ELF-1 (cell line): ENCODE data around the gene KLF18.
"Not testable (repeated sequence)": the region's sequence is repeated elsewhere in the genome, so short reads cannot be mapped to it uniquely, and the experiment has no call there.

Source experiments
- DNase-seq: peaks from one replicate; pipeline ENCODE4 v3.0.0-alpha.2; 2016; ENCODE audit warnings: low read depth, low spot score

KLF18 gene

DNA sequence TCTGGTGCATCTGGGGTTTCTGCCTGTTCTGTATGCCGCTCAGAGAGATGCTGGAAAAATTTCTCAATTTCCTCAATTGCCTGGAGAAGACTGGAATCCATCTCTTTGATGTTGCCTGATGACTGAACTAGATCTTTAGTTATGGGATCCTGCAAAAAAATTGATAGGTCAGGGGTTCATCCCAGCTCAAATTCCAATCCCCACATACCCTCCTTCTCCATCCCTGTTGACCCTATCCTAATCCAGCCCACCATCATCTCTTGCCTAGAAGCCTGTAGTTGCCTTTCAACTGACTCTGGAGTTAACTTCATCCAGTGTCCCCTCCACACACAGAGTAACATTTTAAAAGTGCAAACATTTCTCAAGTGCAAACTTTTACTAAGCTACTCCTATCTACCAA lies at the start of gene KLF18:
Gene KLF18, minus strand, starts transcription at position 101 of the 400 bp plus-strand sequence. Its CDS starts 0 bp downstream, at position 101.
- DNase-seq, result no peak

GRCh38 chr1:44174630-44175029 lies 33.2 kb upstream of the KLF18 start:
- no peak for DNase-seq

DNA sequence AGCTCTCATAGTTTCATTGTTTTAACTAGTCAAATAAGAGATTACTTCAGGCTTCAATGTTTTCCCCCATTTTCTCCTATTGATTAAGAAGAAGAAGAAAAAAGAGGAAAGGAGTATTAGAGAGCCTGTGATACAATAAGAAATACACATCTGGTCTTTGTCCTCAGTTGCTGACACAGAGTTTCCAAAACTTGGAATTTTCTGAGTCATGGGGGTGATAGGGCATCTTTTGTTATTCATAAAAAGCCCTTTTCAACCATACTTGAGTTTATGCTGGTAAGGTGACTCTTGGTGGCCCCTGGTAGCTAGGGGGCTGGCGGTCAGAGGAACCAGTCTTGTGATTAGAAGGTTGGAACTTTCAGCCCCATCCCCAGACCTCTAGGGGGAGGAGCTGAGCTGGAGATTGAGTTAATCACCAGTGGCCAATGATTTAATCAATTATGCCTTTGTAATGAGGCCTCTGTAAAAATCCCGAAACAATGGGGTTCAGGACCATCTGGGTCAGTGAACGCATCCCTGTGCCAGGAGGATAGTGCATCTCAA lies 28.9 kb upstream of the KLF18 start:
- no peak for DNase-seq

- no peak for DNase-seq
Measured at GRCh38 chr1:44168520-44169098, 27.2 kb upstream of the KLF18 start.

DNA sequence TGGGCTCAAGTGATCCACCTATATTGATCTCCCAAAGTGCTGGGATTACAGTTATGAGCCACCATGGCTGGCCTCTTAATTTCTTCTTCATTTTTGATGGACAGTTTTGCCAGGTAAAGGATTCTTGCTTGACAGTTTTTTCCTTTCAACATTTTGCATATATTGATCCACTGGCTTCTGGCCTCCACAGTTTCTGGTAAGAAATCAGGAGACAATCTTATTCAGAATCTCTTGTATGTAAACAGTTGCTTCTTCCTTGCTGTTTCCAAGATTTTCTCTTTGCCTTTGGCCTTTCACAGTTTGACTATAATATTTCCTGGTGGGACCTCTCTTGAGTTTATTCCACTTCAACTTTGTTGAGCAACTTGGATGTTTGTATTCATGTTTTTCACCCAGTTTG lies 20.1 kb upstream of the KLF18 start:
- no peak for DNase-seq

- no peak for DNase-seq
Measured at GRCh38 chr1:44158871-44159270, 17.4 kb upstream of the KLF18 start.

DNA sequence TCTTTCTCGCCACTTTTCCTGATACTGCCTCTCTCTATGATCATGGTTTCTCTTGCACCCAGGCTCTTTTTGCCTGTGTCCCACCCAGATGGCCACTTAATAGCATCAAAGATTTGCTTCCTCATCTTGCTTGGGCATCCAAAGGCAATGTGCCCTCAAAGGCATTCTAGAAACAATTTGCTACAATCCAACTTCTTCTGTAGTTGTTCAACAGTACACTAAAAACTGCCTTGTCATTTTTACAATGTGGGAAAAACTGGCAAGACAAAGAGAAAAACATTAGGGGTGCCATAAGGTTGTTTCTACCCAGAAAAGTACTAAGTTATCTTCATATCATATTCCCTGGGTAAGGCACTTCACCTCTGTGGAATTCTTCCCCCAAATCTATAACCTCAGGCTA lies 16.5 kb upstream of the KLF18 start:
- DNase-seq, result no peak

DNA sequence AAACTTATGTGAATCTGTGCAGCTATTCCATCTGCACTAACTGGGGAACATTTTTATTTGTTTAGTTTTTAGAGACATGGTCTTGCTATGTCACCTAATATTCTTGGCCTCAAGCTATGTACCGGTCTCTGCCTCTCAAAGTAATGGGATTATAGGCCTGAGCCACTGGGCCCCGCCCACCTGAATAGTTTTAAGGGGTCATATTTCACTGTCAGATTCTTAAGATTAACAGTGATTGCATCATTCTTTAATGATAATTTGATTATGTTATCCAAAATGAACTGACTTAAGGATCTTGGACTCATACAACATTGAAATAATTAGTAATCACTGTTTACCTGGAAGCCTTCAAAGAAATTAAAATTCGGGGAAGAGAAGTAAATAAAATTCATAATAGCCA lies 12.6 kb upstream of the KLF18 start:
- peak; percentile 12 for DNase-seq

GRCh38 chr1:44152692-44153091 lies 11.3 kb upstream of the KLF18 start:
- DNase-seq, result no peak

DNA sequence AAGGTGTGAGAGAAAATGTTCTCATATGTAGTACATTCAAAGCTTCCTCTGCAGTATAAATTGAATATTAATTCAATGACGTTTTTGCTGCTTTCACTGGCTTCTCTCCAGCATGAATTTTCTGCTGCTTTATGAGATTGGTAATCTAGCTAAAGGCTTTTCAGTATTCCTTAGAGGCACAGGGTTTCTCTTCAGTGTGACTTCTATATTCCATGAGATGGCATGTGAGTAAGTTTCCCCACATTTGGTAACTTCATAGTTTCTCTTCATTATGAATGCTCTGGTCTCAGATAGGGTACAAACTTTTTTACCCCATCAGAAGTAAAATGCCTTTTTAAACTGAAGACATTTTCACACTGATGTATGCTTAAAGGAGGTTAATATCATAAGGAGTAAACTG lies 10.4 kb upstream of the KLF18 start:
- DNase-seq, result no peak

GRCh38 chr1:44151332-44151731 lies 9.9 kb upstream of the KLF18 start:
- DNase-seq, result no peak

DNA sequence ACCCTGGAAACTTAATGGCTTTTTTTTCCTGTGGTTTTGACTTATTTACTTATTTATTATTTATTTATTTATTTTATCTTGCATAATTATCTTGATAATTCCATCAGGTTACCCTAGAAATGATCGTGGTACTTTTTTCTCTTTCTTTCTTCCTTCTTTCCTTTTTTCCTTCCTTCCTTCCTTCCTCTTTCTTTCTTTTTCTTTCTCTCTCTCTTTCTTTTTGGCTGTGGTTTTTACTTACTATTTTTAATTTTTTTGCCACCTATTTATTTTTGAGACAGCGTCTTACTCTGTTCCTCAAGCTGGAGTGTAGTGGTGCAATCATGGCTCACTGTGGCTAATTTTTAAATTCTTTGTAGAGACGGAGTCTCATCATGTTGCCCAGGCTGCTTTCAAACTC lies 6.2 kb upstream of the KLF18 start:
- no peak for DNase-seq

DNA sequence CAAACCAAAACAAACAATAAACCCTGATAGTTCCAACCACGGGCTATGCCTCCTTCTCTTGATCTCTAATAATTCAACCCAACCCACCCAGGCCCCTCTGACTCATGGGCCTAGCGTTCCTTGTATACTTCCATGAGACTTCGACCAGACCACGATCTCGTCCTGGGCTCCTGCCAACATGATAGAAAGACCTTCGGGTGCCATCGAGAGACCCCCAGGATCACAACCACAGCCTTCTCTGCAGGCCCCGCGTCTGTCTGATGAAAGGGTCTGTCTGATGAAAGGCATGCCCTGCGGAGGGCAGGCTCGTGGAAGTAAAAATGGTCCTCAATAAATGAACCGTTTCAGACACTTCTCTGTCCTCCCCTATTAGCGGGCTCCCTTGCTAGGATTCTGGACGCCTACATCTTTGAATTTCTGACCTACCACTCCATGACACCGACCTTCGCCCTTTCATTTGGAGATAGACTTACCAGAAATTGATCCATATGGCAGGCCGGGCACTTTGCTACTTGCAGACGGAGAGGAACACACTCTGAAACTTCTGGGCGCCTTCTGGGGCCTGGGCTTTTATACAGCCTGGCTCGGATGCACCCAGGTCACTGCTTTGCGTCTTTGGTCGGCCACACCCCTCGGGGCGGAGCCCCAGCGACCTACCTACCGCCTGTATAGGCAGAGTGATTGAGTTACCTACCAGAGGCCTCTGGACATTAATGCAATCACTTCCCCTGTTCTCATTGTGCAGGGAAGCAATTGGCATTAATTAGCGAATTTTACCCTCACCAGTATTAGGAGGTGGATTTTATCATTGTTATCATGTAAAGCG lies 5.3 kb upstream of the KLF18 start:
- DNase-seq, result no peak

DNA sequence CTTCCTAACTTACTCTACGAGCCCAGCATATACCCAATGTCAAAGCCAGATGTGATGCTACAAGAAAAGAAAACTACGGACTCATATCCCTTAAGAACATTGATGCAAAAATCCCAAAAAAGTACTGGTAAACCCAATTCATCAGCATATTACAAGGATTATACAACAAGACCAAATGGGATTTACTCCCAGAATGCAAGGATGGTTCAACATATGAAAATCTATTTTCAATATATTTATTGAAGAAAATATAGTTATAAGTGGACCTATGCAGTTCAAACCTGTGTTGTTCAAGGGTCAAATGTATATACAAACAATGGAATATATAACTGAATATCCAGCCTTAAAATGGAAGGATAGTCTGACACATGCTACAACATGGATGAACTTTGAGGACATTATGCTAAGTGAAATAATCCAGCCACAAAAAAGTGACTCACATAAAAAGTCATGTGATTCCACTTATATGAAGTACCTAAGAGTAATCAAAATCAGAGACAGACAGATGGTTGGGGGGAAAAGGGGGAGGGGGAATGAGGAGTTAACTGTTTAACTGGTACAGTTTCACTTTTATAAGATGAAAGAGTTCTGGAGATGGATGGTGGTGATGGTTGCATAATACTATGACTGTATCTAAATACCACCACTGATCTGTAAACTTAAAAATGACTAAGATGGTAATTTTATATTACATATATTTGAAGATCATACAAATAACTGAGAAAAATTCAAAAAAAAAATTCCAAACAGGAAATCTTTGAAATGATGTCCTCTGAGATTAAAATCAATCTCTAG lies 3.7 kb upstream of the KLF18 start:
- no peak for DNase-seq

- DNase-seq, result not testable (repeated sequence)
Measured at GRCh38 chr1:44139565-44139964, 1.9 kb downstream of the KLF18 start.

- DNase-seq, result no peak
Measured at GRCh38 chr1:44138239-44138638, 3.2 kb downstream of the KLF18 start.

- no peak for DNase-seq
Measured at GRCh38 chr1:44135886-44136285, 5.5 kb downstream of the KLF18 start.

DNA sequence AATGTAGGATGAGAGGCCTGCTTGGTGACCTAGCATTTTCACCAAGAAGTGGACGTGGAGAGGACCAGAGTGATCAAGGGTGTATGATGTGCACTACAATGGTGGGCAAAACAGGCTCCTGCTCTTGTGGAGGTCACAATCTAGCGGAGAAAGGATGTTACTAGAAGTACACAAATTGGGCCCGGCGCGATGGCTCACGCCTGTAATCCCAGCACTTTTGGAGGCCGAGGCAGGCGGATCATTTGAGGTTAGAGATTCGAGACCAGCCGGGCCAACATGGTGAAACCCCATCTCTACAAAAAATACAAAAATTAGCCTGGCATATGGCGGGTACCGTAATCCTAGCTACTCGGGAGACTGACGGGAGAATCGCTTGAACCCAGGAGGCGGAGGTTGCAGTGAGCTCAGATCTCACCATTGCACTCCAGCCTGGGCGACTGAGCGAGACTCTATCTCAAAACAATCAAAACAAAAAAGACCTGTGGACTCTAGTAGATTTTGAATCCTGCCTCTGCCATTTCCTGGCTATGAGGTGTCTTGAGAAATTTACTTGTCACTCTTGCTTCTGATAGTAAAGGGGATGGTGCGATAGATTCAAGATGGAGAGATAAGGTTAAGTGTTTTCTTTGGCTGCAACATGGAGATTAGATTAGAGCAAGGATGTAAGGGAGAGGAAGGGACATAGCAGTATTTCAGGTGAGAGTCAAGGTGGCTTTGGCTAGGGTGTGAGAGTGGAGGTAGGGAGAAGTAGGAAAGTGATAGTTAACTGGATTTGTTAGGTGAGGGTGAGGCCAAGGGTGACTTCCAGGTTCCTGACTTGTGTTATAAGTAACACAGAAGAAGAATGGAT lies 7.1 kb downstream of the KLF18 start:
- DNase-seq, result no peak

- no peak for DNase-seq
Measured at GRCh38 chr1:44131411-44131810, 10.0 kb downstream of the KLF18 start.

GRCh38 chr1:44129616-44130500 lies 11.6 kb downstream of the KLF18 start:
- no peak for DNase-seq
